PC-3 (cell line): ENCODE results near the gene MYH2.

ENCODE experiments used
- CTCF ChIP-seq: fragments of 300-600 bp; sonication (generic); conservative IDR thresholded peaks from 2 replicates; pipeline ENCODE4 v1.5.1; 2017; ENCODE audit warnings: antibody characterized with exemption, low read depth, mild to moderate bottlenecking, low read length
- EZH2 ChIP-seq: fragments of 300-600 bp; sonication (generic); IDR thresholded peaks from one replicate; pipeline ENCODE4 v1.6.1; 2017; ENCODE audit warnings: antibody characterized with exemption, mild to moderate bottlenecking, low read length; ENCODE audit not compliant: unreplicated experiment

- no peak for TF ChIP-seq CTCF
- no peak for TF ChIP-seq EZH2
Measured at GRCh38 chr17:10557422-10557821, 8.0 kb upstream of the MYH2 start.
